Effector memory CD8-positive, alpha-beta T cell (primary cell): ENCODE results near the gene COL18A1.

Experiments
- ATAC-seq: fragments of 150-1000 bp; cut with Tn5 transposase; replicated peaks from 2 replicates; pipeline ENCODE4 v1.10.0; 2021; ENCODE audit warnings: mild to moderate bottlenecking, moderate library complexity
- DNase-seq, 3 experiments: peaks; one replicate each; pipeline ENCODE4 v3.0.0; 2021
- H3K27ac Mint-ChIP-seq, 2 donors: one replicate each; pipeline ENCODE4 v1.8.0; 2022; ENCODE audit warnings: mild to moderate bottlenecking in 2 of 2, mixed read lengths in 2 of 2, moderate library complexity in 2 of 2
- H3K27me3 Mint-ChIP-seq, 2 donors: one replicate each; pipeline ENCODE4 v1.8.0; 2022; ENCODE audit warnings: mixed read lengths in 2 of 2
- H3K36me3 Mint-ChIP-seq: one replicate; pipeline ENCODE4 v1.8.0; 2022; ENCODE audit warnings: mild to moderate bottlenecking, moderate library complexity, mixed read lengths; ENCODE audit not compliant: insufficient read depth
- H3K4me1 Mint-ChIP-seq, 2 donors: one replicate each; pipeline ENCODE4 v1.8.0; 2022; ENCODE audit warnings: low read depth in 2 of 2, mixed read lengths in 2 of 2
- H3K4me3 Mint-ChIP-seq, 2 donors: one replicate each; pipeline ENCODE4 v1.8.0; 2022; ENCODE audit warnings: mild to moderate bottlenecking in 2 of 2, mixed read lengths in 2 of 2, moderate library complexity in 2 of 2
- H3K9me3 Mint-ChIP-seq, 2 donors: one replicate each; pipeline ENCODE4 v1.8.0; 2022; ENCODE audit warnings: mixed read lengths in 2 of 2

COL18A1 gene

GRCh38 chr21:45450423-45451090, 45.6 kb downstream of the COL18A1 start:
- no peak for ATAC-seq
- H3K4me1 Mint-ChIP-seq, result no peaks in the 10 kb centered on the region
- H3K36me3 Mint-ChIP-seq, result no peaks in the 10 kb centered on the region
- no peak for DNase-seq
- no peak overlapping the region for H3K27ac Mint-ChIP-seq
- no peak overlapping the region for H3K4me3 Mint-ChIP-seq
- no peaks in the 10 kb centered on the region for H3K9me3 Mint-ChIP-seq
- peaks cover 30 to 37% of the 10 kb centered on the region in 2 donors for H3K27me3 Mint-ChIP-seq

GRCh38 chr21:45451091-45451740, 46.3 kb downstream of the COL18A1 start:
- no peak overlapping the region for H3K4me3 Mint-ChIP-seq
- no peaks in the 10 kb centered on the region for H3K4me1 Mint-ChIP-seq
- H3K36me3 Mint-ChIP-seq, result no peaks in the 10 kb centered on the region
- ATAC-seq (no peak), DNase-seq (no peak)
- H3K27ac Mint-ChIP-seq, result no peak overlapping the region
- no peaks in the 10 kb centered on the region for H3K9me3 Mint-ChIP-seq
- peaks cover 30 to 31% of the 10 kb centered on the region in 2 donors for H3K27me3 Mint-ChIP-seq

- Mint-ChIP-seq H3K27me3 (peaks cover 26 to 30% of the 10 kb centered on the region in 2 donors), H3K27ac (no peak overlapping the region), H3K9me3 (no peaks in the 10 kb centered on the region), H3K4me1 (no peaks in the 10 kb centered on the region), H3K36me3 (no peaks in the 10 kb centered on the region), H3K4me3 (no peak overlapping the region)
- DNase-seq (no peak), ATAC-seq (no peak)
These were observed 46.8 kb downstream of the COL18A1 start for GRCh38 chr21:45451771-45452182.

GRCh38 chr21:45452696-45453307, 47.8 kb downstream of the COL18A1 start:
- Mint-ChIP-seq H3K36me3 (no peaks in the 10 kb centered on the region), H3K9me3 (no peaks in the 10 kb centered on the region), H3K27me3 (peaks cover 17 to 23% of the 10 kb centered on the region in 2 donors), H3K4me3 (no peak overlapping the region), H3K27ac (no peak overlapping the region), H3K4me1 (no peaks in the 10 kb centered on the region)
- ATAC-seq, result no peak
- no peak for DNase-seq

- Mint-ChIP-seq H3K4me3 (no peak overlapping the region), H3K36me3 (no peaks in the 10 kb centered on the region), H3K27ac (no peak overlapping the region), H3K27me3 (peaks cover 10 to 17% of the 10 kb centered on the region in 2 donors), H3K4me1 (no peaks in the 10 kb centered on the region), H3K9me3 (no peaks in the 10 kb centered on the region)
- ATAC-seq (no peak), DNase-seq (no peak)
These were observed 48.5 kb downstream of the COL18A1 start for GRCh38 chr21:45453308-45453950.

- Mint-ChIP-seq H3K4me3 (no peak overlapping the region), H3K27ac (no peak overlapping the region), H3K27me3 (peaks cover 4 to 8% of the 10 kb centered on the region in 2 donors), H3K36me3 (no peaks in the 10 kb centered on the region), H3K4me1 (no peaks in the 10 kb centered on the region), H3K9me3 (no peaks in the 10 kb centered on the region)
- DNase-seq (no peak), ATAC-seq (no peak)
These were observed 49.3 kb downstream of the COL18A1 start for GRCh38 chr21:45454060-45454925.

GRCh38 chr21:45454926-45455673, 50.1 kb downstream of the COL18A1 start:
- H3K36me3 Mint-ChIP-seq, result no peaks in the 10 kb centered on the region
- no peak overlapping the region for H3K27ac Mint-ChIP-seq
- peaks cover 3 to 4% of the 10 kb centered on the region in 2 donors for H3K27me3 Mint-ChIP-seq
- ATAC-seq (no peak), DNase-seq (no peak)
- no peaks in the 10 kb centered on the region for H3K4me1 Mint-ChIP-seq
- no peaks in the 10 kb centered on the region for H3K9me3 Mint-ChIP-seq
- no peak overlapping the region for H3K4me3 Mint-ChIP-seq

- no peak overlapping the region for H3K27ac Mint-ChIP-seq
- H3K36me3 Mint-ChIP-seq, result no peaks in the 10 kb centered on the region
- peaks cover 11 to 12% of the 10 kb centered on the region in 2 donors for H3K27me3 Mint-ChIP-seq
- no peak for DNase-seq
- H3K4me3 Mint-ChIP-seq, result no peak overlapping the region
- H3K4me1 Mint-ChIP-seq, result no peaks in the 10 kb centered on the region
- ATAC-seq, result no peak
- H3K9me3 Mint-ChIP-seq, result no peaks in the 10 kb centered on the region
These were observed 51.0 kb downstream of the COL18A1 start for GRCh38 chr21:45455674-45456583.

GRCh38 chr21:45456584-45457160, 51.7 kb downstream of the COL18A1 start:
- Mint-ChIP-seq H3K4me3 (no peak overlapping the region), H3K27ac (no peak overlapping the region), H3K36me3 (no peaks in the 10 kb centered on the region), H3K27me3 (peaks cover 14 to 19% of the 10 kb centered on the region in 2 donors), H3K4me1 (no peaks in the 10 kb centered on the region), H3K9me3 (no peaks in the 10 kb centered on the region)
- DNase-seq (no peak), ATAC-seq (no peak)

- no peaks in the 10 kb centered on the region for H3K9me3 Mint-ChIP-seq
- H3K4me1 Mint-ChIP-seq, result no peaks in the 10 kb centered on the region
- no peaks in the 10 kb centered on the region for H3K36me3 Mint-ChIP-seq
- no peak for DNase-seq
- no peak for ATAC-seq
- no peak overlapping the region for H3K27ac Mint-ChIP-seq
- no peak overlapping the region for H3K4me3 Mint-ChIP-seq
- peaks cover 21 to 26% of the 10 kb centered on the region in 2 donors for H3K27me3 Mint-ChIP-seq
These were observed 52.3 kb downstream of the COL18A1 start for GRCh38 chr21:45457161-45457831.

- no peaks in the 10 kb centered on the region for H3K36me3 Mint-ChIP-seq
- H3K27me3 Mint-ChIP-seq, result peaks cover 24 to 31% of the 10 kb centered on the region in 2 donors
- H3K9me3 Mint-ChIP-seq, result no peaks in the 10 kb centered on the region
- no peaks in the 10 kb centered on the region for H3K4me1 Mint-ChIP-seq
- no peak overlapping the region for H3K4me3 Mint-ChIP-seq
- DNase-seq (no peak), ATAC-seq (no peak)
- H3K27ac Mint-ChIP-seq, result no peak overlapping the region
These were observed 52.8 kb downstream of the COL18A1 start for GRCh38 chr21:45457832-45458172.
